PFSK-1 (cell line): ENCODE data around the gene ATG7.

Experiments
- FOXP2 ChIP-seq: optimal IDR thresholded peaks from 2 replicates; pipeline ENCODE3; 2011; ENCODE audit warnings: borderline replicate concordance, control low read depth, inconsistent platforms; ENCODE audit not compliant: insufficient read depth; ENCODE audit errors: extremely low read length, extremely low read depth
- POLR2AphosphoS5 ChIP-seq: IDR thresholded peaks from 2 replicates; pipeline ENCODE4 v1.6.1; 2012; ENCODE audit warnings: low read depth, mild to moderate bottlenecking, control low read depth, low read length, moderate library complexity
- SIN3A ChIP-seq: IDR thresholded peaks from 2 replicates; pipeline ENCODE4 v1.6.1; 2012; ENCODE audit warnings: mild to moderate bottlenecking, low read length, moderate library complexity, borderline replicate concordance; ENCODE audit not compliant: insufficient read depth
- TAF1 ChIP-seq: IDR thresholded peaks from 2 replicates; pipeline ENCODE4 v1.6.1; 2012; ENCODE audit warnings: low read length, control low read depth, borderline replicate concordance; ENCODE audit not compliant: insufficient read depth
- TF ChIP-seq, protein P1 (sequence below), 2 experiments: IDR thresholded peaks; 2 replicates each; pipeline versions ENCODE4 v1.6.1 to v1.8.0; 2011 to 2012; ENCODE audit warnings: low read depth in 2 of 2, low read length in 2 of 2, control low read depth in 1 of 2, inconsistent platforms in 1 of 2, mild to moderate bottlenecking in 1 of 2, moderate library complexity in 1 of 2; ENCODE audit not compliant: insufficient read depth in 1 of 2

Gene ATG7

GRCh38 chr3:11543141-11543947 is 271.1 kb downstream of the ATG7 start:
- TF ChIP-seq, protein P1, sequence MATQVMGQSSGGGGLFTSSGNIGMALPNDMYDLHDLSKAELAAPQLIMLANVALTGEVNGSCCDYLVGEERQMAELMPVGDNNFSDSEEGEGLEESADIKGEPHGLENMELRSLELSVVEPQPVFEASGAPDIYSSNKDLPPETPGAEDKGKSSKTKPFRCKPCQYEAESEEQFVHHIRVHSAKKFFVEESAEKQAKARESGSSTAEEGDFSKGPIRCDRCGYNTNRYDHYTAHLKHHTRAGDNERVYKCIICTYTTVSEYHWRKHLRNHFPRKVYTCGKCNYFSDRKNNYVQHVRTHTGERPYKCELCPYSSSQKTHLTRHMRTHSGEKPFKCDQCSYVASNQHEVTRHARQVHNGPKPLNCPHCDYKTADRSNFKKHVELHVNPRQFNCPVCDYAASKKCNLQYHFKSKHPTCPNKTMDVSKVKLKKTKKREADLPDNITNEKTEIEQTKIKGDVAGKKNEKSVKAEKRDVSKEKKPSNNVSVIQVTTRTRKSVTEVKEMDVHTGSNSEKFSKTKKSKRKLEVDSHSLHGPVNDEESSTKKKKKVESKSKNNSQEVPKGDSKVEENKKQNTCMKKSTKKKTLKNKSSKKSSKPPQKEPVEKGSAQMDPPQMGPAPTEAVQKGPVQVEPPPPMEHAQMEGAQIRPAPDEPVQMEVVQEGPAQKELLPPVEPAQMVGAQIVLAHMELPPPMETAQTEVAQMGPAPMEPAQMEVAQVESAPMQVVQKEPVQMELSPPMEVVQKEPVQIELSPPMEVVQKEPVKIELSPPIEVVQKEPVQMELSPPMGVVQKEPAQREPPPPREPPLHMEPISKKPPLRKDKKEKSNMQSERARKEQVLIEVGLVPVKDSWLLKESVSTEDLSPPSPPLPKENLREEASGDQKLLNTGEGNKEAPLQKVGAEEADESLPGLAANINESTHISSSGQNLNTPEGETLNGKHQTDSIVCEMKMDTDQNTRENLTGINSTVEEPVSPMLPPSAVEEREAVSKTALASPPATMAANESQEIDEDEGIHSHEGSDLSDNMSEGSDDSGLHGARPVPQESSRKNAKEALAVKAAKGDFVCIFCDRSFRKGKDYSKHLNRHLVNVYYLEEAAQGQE (IDR thresholded peaks at IDR 0.05; ENCODE audit: insufficient read depth in 1 of 2, low read depth in 2 of 2, low read length in 2 of 2): no peak
- TF ChIP-seq POLR2AphosphoS5 (no peak), TAF1 (no peak), SIN3A (no peak), FOXP2 (no peak)

DNA sequence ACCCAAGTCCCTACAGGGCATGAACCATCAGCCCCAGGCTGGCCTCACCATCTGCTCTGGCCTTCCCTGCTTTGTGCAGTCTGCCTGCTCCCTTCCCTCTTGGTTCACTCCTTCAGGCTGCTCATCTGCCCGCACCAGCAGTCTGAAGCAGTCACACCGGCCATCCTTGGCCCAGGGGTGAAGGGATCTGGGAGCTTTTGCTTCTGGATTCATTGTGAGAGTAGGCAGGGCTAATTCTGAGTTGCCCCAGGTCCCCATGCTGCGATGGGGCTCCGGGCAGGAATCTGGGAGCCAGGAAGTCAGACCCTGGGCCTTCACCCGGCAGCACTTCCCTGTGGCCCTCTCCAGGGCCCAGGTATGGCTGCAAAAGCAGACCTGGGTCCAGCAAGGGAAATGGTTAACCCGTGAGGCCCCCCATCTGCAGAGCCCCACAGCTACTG is 271.8 kb downstream of the ATG7 start:
- no peak for TF ChIP-seq FOXP2
- no peak for TF ChIP-seq POLR2AphosphoS5
- TF ChIP-seq TAF1: no peak
- no peak for TF ChIP-seq SIN3A
- TF ChIP-seq, protein P1 (IDR thresholded peaks at IDR 0.05; ENCODE audit: insufficient read depth in 1 of 2, low read depth in 2 of 2, low read length in 2 of 2): no peak

GRCh38 chr3:11544412-11545181 is 272.4 kb downstream of the ATG7 start:
- TF ChIP-seq FOXP2 (no peak), TAF1 (no peak), POLR2AphosphoS5 (no peak), SIN3A (no peak)
- TF ChIP-seq, protein P1 (IDR thresholded peaks at IDR 0.05; ENCODE audit: insufficient read depth in 1 of 2, low read depth in 2 of 2, low read length in 2 of 2): no peak

GRCh38 chr3:11545186-11545851 is 273.1 kb downstream of the ATG7 start:
- TF ChIP-seq, protein P1 (IDR thresholded peaks at IDR 0.05; ENCODE audit: insufficient read depth in 1 of 2, low read depth in 2 of 2, low read length in 2 of 2): no peak
- TF ChIP-seq FOXP2 (no peak), POLR2AphosphoS5 (no peak), TAF1 (no peak), SIN3A (no peak)
